Mucosa of descending colon (tissue), 3 donors: ENCODE results near the gene RNF121. TPM values are rescaled to one million over a fixed set of nuclear protein-coding genes. Genes with fewer than 3 reads are reported as not detected.

Source experiments
- ATAC-seq: fragments of 200-7000 bp; cut with Tn5 transposase; one replicate; pipeline ENCODE4 v1.9.1; 2020; ENCODE audit warnings: mild to moderate bottlenecking, moderate library complexity
- DNase-seq, 3 donors: peaks; one replicate each; pipeline ENCODE4 v3.0.0-alpha.2; 2020
- H3K36me3 ChIP-seq: fragments of 200-600 bp; one replicate; pipeline ENCODE4 v1.8.0; 2021; ENCODE audit warnings: low read depth, mild to moderate bottlenecking
- H3K4me1 ChIP-seq: fragments of 200-600 bp; one replicate; pipeline ENCODE4 v1.8.0; 2021; ENCODE audit warnings: low read depth, mild to moderate bottlenecking
- H3K4me3 ChIP-seq: fragments of 200-600 bp; one replicate; pipeline ENCODE4 v1.8.0; 2021; ENCODE audit warnings: mild to moderate bottlenecking
- H3K9me3 ChIP-seq: fragments of 200-600 bp; one replicate; pipeline ENCODE4 v1.8.0; 2021; ENCODE audit warnings: mild to moderate bottlenecking
- intact Hi-C, 2 donors: fragments of 100-400 bp; cut with DNase I in 1 of 2; cut with micrococcal nuclease in 1 of 2; formaldehyde crosslinking; loops; one replicate each; pipeline versions ENCODE4 v1.11.0 to v1.11.1; 2022; cut with DNase I, micrococcal nuclease
- total RNA-seq, 3 donors: library from RNA; stranded (reverse); fragmentation: NEBNext Ultra II Directional in 2 of 3; extraction: Animal tissue kit (Norgen Biotek cat#: 25700) in 2 of 3; gene quantifications; one replicate each; pipeline versions ENCODE4 v1.2.1 to v1.2.4, GENCODE V29; 2021 to 2023
- TF ChIP-seq, protein P1 (sequence below): fragments of 200-600 bp; IDR thresholded peaks from one replicate; pipeline ENCODE4 v1.8.0; 2022; ENCODE audit warnings: antibody characterized with exemption, mild to moderate bottlenecking
- donor health status: DM: no; HTN: no; CAD: no; lungs with moderate emphysema.
- donor health status: DM: no; HTN: no; CAD: no.
- donor health status: DM: no; HTN: yes; CAD: no.

Gene RNF121
- total RNA-seq, 3 donors from 2014 or later = 37.0 to 41.0 (median 37.4) TPM

DNA sequence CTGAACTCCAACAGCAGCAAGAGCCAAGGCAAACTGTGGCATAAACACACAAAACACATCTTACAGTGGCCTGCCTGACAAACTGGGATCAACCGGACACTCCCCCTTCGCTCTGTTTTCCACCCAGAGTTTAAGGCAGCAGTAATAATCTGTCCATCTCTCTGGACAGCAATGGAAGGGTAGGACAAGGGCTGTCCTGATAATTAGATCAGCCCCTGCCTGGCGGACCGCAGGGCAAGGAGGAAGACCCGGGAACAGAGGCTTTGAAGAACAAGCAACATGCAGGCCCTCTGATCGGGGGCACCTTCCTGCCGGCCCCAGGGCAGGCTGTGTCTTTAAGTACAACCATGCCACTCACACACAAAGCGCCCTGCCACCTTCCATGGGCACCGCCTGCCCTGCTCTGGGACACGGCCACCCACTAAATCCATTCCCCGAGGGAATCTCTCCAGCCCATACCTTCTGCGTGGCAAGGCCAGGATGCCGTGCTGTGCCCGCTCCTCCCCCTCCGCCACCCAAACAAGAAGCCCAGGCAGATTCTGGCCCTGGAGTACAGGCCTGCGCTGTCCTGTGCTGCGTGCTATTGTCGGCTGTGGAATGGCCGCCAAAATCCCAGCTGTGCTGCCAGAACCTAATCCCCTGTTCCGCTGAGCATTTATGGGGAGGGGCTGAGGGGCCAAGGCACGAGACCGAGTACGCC lies 112.7 kb downstream of the RNF121 start:
- peak; percentile 77 to 79 (median 78) for DNase-seq
- ATAC-seq = peak; percentile 61
- TF ChIP-seq, protein P1, sequence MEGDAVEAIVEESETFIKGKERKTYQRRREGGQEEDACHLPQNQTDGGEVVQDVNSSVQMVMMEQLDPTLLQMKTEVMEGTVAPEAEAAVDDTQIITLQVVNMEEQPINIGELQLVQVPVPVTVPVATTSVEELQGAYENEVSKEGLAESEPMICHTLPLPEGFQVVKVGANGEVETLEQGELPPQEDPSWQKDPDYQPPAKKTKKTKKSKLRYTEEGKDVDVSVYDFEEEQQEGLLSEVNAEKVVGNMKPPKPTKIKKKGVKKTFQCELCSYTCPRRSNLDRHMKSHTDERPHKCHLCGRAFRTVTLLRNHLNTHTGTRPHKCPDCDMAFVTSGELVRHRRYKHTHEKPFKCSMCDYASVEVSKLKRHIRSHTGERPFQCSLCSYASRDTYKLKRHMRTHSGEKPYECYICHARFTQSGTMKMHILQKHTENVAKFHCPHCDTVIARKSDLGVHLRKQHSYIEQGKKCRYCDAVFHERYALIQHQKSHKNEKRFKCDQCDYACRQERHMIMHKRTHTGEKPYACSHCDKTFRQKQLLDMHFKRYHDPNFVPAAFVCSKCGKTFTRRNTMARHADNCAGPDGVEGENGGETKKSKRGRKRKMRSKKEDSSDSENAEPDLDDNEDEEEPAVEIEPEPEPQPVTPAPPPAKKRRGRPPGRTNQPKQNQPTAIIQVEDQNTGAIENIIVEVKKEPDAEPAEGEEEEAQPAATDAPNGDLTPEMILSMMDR = no peak
- H3K4me1 ChIP-seq = peaks cover 53% of the 10 kb centered on the region
- intact Hi-C loops = no loop called here
- H3K4me3 ChIP-seq = peak overlapping the region; percentile 28
- H3K9me3 ChIP-seq = no peaks in the 10 kb centered on the region
- H3K36me3 ChIP-seq = no peaks in the 10 kb centered on the region

DNA sequence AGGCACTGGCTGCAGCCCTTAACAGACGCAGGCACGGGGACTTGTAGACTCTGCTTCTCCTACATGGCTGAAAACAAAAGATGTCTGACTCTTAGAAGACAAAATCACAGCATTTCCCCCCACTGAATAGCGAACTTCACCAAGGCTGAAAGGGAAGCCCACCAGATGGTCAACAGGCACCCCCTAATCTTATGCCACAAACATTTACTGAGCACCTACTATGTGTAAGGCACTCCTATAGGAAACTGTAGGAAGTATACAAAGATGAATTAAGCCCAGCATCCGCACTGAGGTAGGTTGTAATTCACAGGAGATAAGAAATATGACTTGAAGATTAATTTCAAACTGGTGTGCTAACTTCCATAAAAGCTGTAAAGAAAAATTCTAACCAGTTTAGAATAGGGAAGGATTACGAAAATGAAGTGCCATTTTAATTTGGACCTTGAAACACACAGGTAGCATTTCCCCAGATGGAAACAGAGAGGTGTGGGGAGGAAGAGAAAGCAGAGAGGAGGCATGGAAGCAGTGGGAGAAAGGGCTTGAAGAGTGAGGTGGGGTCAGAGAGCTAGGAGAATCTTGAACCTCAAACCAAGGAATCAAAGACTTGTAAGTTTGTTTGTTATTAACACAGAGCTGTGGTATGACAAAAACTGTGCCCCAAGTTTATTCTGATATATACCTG lies 113.4 kb downstream of the RNF121 start:
- DNase-seq = no peak
- H3K4me1 ChIP-seq = peaks cover 46% of the 10 kb centered on the region
- intact Hi-C loops = no loop called here
- H3K4me3 ChIP-seq = peak overlapping the region; percentile 28
- H3K9me3 ChIP-seq = no peaks in the 10 kb centered on the region
- no peaks in the 10 kb centered on the region for H3K36me3 ChIP-seq
- no peak for ATAC-seq
- TF ChIP-seq, protein P1 = no peak

DNA sequence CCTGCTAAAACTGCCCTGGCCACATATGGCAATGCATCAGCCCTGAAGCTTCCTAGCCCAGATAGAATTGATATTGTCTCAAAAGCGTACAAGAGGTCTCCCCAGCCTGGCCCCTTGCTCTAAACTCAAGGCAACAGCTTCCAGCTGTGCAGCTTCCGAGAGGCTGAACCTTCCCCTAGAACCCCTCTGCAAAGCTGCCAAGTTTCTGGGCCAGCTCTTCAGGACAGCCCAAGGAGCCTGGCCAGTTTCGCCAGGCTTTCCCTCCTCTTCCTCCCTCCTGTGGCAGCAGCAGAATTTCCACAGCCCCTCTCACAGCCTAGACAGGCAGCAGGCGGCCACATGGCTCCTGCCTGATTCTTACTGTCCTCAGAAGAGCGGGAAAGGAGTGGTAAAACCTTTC lies 117.0 kb downstream of the RNF121 start:
- ATAC-seq (no peak), DNase-seq (no peak)
- intact Hi-C loops = no loop called here
- H3K4me3 ChIP-seq = no peak overlapping the region
- H3K9me3 ChIP-seq = no peaks in the 10 kb centered on the region
- TF ChIP-seq, protein P1 = no peak
- H3K4me1 ChIP-seq = peaks cover 22% of the 10 kb centered on the region
- H3K36me3 ChIP-seq = no peaks in the 10 kb centered on the region

Other genes starting within 250 kb of the RNF121 start
- not detected for gene DEFB108B, start 95.8 kb upstream of the RNF121 start, total RNA-seq
- gene DEFB131B, start 50.6 kb upstream of the RNF121 start, total RNA-seq = not detected
- gene XNDC1N, start 452 bp upstream of the RNF121 start, total RNA-seq = 10 to 100 TPM; 11.7 to 18.0 (median 12.7) TPM
- 10 to 100 TPM in 2 of 3 donors, 1 to 10 TPM in 1; 7.6 to 14.5 (median 13.7) TPM for gene IL18BP, start 69.9 kb downstream of the RNF121 start, total RNA-seq
- 100 to 1,000 TPM; 173 to 301 (median 248) TPM for gene NUMA1, start 151.5 kb downstream of the RNF121 start, total RNA-seq
- gene LRRC51, start 151.8 kb downstream of the RNF121 start, total RNA-seq = 1 to 10 TPM; 7.5 to 9.4 (median 9.4) TPM
- 100 to 1,000 TPM in 2 of 3 donors, 10 to 100 TPM in 1; 82.0 to 114 (median 107) TPM for gene LAMTOR1, start 174.3 kb downstream of the RNF121 start, total RNA-seq
- gene TOMT, start 176.9 kb downstream of the RNF121 start, total RNA-seq = under 1 TPM in 1 of 3 donors, not detected in 2; 0.39 TPM
- gene ANAPC15, start 183.6 kb downstream of the RNF121 start, total RNA-seq = 10 to 100 TPM; 37.9 to 52.1 (median 39.0) TPM
- not detected for gene FOLR3, start 206.7 kb downstream of the RNF121 start, total RNA-seq